Coronary artery (tissue), 2 donors: ENCODE data around the gene SLC38A11.
"Not testable (repeated sequence)": the region's sequence is repeated elsewhere in the genome, so short reads cannot be mapped to it uniquely, and the experiment has no call there.

Source experiments
- DNase-seq: peaks from one replicate; pipeline ENCODE4 v3.0.0-alpha.2; 2017; ENCODE audit warnings: low spot score
- H3K27ac ChIP-seq, 2 donors: fragments of 200-600 bp; sonication (generic); one replicate each; pipeline ENCODE4 v1.5.1; 2016 to 2019
- H3K4me3 ChIP-seq: fragments of 200-600 bp; sonication (generic); 2 replicates; pipeline ENCODE4 v1.5.1; 2016; ENCODE audit warnings: mild to moderate bottlenecking, moderate library complexity
- CTCF ChIP-seq: fragments of 200-600 bp; sonication (generic); IDR thresholded peaks from one replicate; pipeline ENCODE4 v1.5.1; 2019; ENCODE audit warnings: antibody characterized with exemption

The SLC38A11 gene

GRCh38 chr2:164860694-164861042 lies 94.7 kb downstream of the SLC38A11 start:
- no peak for DNase-seq
- Histone ChIP-seq H3K27ac (no peak overlapping the region), H3K4me3 (no peak overlapping the region)
- no peak for TF ChIP-seq CTCF

GRCh38 chr2:164859906-164860693 lies 95.2 kb downstream of the SLC38A11 start:
- H3K27ac ChIP-seq, DNase-seq, H3K4me3 ChIP-seq: not testable (repeated sequence)

GRCh38 chr2:164859251-164859818 lies 96.0 kb downstream of the SLC38A11 start:
- no peak for DNase-seq
- TF ChIP-seq CTCF, result no peak
- H3K4me3 ChIP-seq, result no peak overlapping the region
- no peak overlapping the region for H3K27ac ChIP-seq

GRCh38 chr2:164852086-164852485 lies 103.2 kb downstream of the SLC38A11 start:
- Histone ChIP-seq H3K27ac (no peak overlapping the region), H3K4me3 (no peak overlapping the region)
- no peak for DNase-seq
- no peak for TF ChIP-seq CTCF

- no peak for DNase-seq
- Histone ChIP-seq H3K27ac (no peak overlapping the region), H3K4me3 (no peak overlapping the region)
- no peak for TF ChIP-seq CTCF
Observed at GRCh38 chr2:164850235-164850634, 105.1 kb downstream of the SLC38A11 start.

GRCh38 chr2:164849506-164849905 lies 105.8 kb downstream of the SLC38A11 start:
- no peak overlapping the region for H3K27ac ChIP-seq

More at GRCh38 chr2:164849506-164849905, 105.8 kb downstream of the SLC38A11 start:
- no peak overlapping the region for H3K4me3 ChIP-seq
- DNase-seq, result no peak
- no peak for TF ChIP-seq CTCF
